GM12864 (cell line): ENCODE results near the gene SNRNP25.
"Not testable (repeated sequence)": the region's sequence is repeated elsewhere in the genome, so short reads cannot be mapped to it uniquely, and the experiment has no call there.

Source experiments
- DNase-seq: peaks from one replicate; pipeline ENCODE4 v3.0.0-alpha.2; 2011; ENCODE audit warnings: low read depth
- H3K4me3 ChIP-seq: 2 replicates; pipeline ENCODE4 v1.5.1; 2011; ENCODE audit warnings: mild to moderate bottlenecking, low read depth, low read length, control low read depth
- CTCF ChIP-seq: IDR thresholded peaks from 2 replicates; pipeline ENCODE4 v1.5.1; 2011; ENCODE audit warnings: low read depth, mild to moderate bottlenecking, moderate library complexity, low read length, control low read depth, inconsistent platforms; ENCODE audit errors: missing control alignments

Gene SNRNP25

DNA sequence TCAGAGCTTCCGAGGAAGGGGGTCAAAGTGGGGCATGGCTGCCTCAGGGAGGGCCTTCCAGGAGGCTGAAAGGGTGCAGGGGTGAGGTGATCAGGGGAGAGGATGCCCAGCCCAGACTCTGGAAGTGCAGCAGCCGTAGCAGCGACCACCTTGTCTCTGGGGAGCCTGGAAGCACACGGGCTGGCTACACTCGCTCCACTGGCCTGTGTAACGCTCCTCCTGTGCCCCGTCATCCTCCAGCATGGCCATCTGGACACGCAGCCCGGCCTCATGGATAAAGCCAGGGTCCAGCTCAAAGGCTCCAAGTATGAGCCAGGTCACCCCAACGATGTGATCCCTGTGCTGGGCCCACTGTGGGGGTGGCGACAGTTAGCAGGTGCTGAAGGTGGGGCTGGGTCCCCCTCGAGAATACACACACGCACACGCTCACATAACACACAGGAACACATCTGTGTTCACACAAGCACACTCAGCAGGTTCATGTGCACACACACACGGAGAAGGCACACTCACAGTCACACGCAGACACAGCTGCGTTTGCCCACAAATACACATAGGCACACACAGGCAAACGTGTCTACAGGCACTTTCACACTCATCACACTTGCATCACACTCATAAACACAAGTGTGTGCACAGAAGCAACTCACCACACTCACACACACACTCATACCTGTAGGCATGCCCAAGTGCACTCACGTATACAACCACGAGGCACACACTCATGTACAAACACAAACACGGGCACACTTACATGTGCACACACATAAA lies 19.6 kb upstream of the SNRNP25 start:
- TF ChIP-seq CTCF = no peak
- no peak for DNase-seq
- no peak overlapping the region for H3K4me3 ChIP-seq

DNA sequence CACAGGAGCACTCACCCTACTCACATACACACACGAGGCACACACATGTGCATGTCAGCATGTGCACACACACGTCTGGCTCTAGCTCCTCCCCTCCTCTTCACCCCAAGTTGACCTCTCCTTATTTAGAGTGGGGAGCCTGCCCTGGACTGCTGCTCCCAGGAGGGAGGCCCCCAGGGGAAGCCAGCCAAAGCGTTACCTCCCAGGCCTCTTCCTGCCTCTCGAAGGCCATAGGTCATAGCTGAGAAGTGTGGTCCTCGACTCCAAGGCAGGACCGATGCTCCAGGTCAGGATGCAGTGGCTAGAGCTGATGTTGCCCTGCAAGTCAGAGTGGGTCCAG lies 19.0 kb upstream of the SNRNP25 start:
- H3K4me3 ChIP-seq = no peak overlapping the region
- DNase-seq = no peak
- TF ChIP-seq CTCF = no peak

DNA sequence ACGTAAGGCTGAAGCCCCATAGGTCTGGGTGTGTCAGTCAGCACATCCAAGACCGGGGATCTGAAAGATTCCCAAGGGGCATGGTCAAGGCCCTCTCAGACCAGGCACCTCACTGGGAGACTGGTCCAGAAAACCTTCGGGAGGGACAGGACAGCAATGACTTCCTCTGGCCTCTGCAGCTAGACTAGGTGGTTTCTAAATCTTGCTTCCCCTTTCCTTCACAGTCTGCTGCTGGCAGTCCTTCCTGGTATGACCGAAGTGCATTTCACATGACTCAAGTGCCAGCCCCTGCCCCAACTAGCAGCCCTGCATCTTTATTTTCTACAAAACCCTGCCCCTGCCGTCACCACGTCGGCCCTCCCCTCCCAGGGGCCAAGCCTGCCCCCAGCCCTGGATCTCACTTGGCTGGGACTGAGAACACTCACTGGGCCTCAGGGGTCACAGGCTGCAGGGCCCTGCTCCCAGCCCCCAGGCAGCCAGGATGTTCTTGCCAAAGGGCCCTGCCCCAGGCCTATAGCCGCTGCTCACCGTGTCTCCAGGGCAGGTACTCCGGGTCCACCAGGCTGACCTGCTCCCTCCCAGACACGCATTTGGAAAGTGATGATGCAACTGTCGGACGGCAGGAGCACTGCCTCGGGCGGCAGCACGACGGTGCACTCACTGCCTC lies 18.5 kb upstream of the SNRNP25 start:
- no peak for TF ChIP-seq CTCF
- DNase-seq = no peak
- no peak overlapping the region for H3K4me3 ChIP-seq

- DNase-seq = no peak
- no peak overlapping the region for H3K4me3 ChIP-seq
- no peak for TF ChIP-seq CTCF
Observed at GRCh38 chr16:35678-36305, 17.8 kb upstream of the SNRNP25 start.

GRCh38 chr16:36336-36984 lies 17.2 kb upstream of the SNRNP25 start:
- no peak for DNase-seq
- no peak for TF ChIP-seq CTCF
- no peak overlapping the region for H3K4me3 ChIP-seq

GRCh38 chr16:37511-37910 lies 16.1 kb upstream of the SNRNP25 start:
- TF ChIP-seq CTCF = no peak
- H3K4me3 ChIP-seq = no peak overlapping the region
- DNase-seq = no peak

- not testable (repeated sequence) for DNase-seq, H3K4me3 ChIP-seq
Observed at GRCh38 chr16:38206-38605, 15.4 kb upstream of the SNRNP25 start.
